Epithelial cell of proximal tubule (primary cell): ENCODE measurements around the gene TMC5. TPM values are rescaled to one million over a fixed set of nuclear protein-coding genes. Genes with fewer than 3 reads are reported as not detected.
A peak's percentile ranks its signal among the peaks of the same experiment; 100 is the strongest.

Experiments
- DNase-seq: peaks from one replicate; pipeline ENCODE4 v3.0.0-alpha.2; 2011; ENCODE audit warnings: low read depth
- H3K4me3 ChIP-seq: 2 replicates; pipeline ENCODE4 v1.5.1; 2011; ENCODE audit warnings: low read depth, mild to moderate bottlenecking, low read length
- total RNA-seq: library from RNA; depleted of rRNA; stranded (reverse); fragments of >200 nt; gene quantifications from 2 replicates; pipeline ENCODE4 v1.2.3, GENCODE V29; 2015
- TF ChIP-seq, protein P1 (sequence below): conservative IDR thresholded peaks from 2 replicates; pipeline ENCODE4 v1.5.1; 2012; ENCODE audit warnings: low read depth, mild to moderate bottlenecking, low read length

TMC5 gene
- total RNA-seq, 1 donor from 2014 or later, result 0.35 TPM

DNA sequence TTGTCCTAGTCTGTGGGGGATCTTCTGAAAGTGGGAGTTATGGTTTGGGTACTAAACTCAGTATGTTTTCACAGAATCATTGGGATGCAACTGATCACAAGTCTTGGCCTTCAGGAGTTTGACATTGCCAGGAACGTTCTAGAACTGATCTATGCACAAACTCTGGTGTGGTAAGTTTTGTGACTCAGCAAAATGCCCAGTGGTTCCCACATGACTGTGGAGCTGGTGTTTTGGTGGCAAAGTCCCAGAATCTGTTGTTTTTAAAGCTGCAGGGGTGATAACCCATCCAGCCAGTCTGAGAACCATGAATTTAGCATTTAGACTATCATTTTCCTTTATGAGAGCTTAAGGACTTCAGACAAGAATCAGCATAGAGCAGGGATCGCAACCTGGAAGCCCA lies 63.6 kb downstream of the TMC5 start:
- no peak for DNase-seq
- TF ChIP-seq, protein P1, sequence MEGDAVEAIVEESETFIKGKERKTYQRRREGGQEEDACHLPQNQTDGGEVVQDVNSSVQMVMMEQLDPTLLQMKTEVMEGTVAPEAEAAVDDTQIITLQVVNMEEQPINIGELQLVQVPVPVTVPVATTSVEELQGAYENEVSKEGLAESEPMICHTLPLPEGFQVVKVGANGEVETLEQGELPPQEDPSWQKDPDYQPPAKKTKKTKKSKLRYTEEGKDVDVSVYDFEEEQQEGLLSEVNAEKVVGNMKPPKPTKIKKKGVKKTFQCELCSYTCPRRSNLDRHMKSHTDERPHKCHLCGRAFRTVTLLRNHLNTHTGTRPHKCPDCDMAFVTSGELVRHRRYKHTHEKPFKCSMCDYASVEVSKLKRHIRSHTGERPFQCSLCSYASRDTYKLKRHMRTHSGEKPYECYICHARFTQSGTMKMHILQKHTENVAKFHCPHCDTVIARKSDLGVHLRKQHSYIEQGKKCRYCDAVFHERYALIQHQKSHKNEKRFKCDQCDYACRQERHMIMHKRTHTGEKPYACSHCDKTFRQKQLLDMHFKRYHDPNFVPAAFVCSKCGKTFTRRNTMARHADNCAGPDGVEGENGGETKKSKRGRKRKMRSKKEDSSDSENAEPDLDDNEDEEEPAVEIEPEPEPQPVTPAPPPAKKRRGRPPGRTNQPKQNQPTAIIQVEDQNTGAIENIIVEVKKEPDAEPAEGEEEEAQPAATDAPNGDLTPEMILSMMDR, result no peak
- H3K4me3 ChIP-seq, result no peak overlapping the region

DNA sequence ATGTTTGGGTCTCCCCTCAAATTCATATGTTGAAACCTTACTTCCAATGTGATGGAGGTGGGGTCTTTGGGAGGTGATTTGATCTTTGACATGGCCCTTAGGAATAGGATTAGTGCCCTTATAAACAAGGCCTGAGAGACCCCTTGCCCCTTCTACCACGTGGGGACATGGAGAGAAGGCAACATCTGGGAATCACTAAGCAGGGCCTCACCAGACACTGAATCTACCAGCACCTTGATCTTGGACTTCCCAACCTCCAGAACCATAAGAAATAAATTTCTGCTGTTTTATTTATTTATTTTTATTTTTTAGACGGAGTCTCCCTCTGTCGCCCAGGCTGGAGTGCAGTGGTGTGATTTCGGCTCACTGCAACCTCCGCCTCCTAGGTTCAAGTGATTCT lies 64.1 kb downstream of the TMC5 start:
- TF ChIP-seq, protein P1, result no peak
- no peak for DNase-seq
- H3K4me3 ChIP-seq, result no peak overlapping the region

DNA sequence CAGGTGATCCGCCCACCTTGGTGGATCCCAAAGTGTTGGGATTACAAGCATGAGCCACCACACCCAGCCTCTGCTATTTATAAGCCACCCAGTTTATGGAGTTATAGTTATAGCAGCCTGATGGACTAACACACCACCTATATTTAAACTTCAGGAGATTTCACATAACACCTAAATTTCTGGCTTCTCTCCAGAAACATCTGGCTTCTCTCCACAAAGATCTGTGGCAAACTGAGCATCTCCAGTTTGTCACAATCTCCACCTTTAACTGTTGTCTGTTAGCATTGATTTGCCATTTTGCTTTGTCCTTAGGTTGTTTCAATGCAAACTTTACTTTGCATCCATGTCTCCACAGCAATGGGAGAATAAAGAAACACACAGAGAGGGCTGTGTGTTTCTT lies 64.6 kb downstream of the TMC5 start:
- DNase-seq, result no peak
- no peak overlapping the region for H3K4me3 ChIP-seq
- TF ChIP-seq, protein P1, result no peak

- TF ChIP-seq, protein P1, result no peak
- DNase-seq, result no peak
These were observed 66.4 kb downstream of the TMC5 start for GRCh38 chr16:19484096-19484495.

GRCh38 chr16:19485611-19486010 lies 67.9 kb downstream of the TMC5 start:
- DNase-seq, result no peak
- TF ChIP-seq, protein P1, result no peak
- no peak overlapping the region for H3K4me3 ChIP-seq

More at GRCh38 chr16:19484096-19484495, 66.4 kb downstream of the TMC5 start:
- H3K4me3 ChIP-seq, result no peak overlapping the region

- DNase-seq, result no peak
- TF ChIP-seq, protein P1, result no peak
- no peak overlapping the region for H3K4me3 ChIP-seq
These were observed 68.4 kb downstream of the TMC5 start for GRCh38 chr16:19486051-19486450.

DNA sequence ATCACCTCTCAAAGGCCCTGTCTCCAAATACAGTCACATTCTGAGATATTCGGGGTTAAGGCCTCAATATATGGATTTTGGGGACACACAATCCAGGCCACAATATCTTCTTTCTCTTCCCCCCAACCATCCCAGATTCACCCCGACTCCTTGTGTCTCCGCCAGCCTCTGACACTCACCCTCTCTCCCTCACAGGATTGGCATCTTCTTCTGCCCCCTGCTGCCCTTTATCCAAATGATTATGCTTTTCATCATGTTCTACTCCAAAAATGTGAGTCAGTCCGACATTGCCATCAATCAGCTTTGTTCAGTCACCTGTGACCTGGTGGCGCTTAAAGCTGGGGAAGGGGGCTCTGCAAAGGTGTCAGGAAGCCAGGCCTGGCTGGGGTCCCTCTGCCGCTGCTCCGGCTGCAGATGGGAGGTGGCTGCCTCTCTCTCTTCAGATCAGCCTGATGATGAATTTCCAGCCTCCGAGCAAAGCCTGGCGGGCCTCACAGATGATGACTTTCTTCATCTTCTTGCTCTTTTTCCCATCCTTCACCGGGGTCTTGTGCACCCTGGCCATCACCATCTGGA lies 69.2 kb downstream of the TMC5 start:
- no peak for DNase-seq

More for the DNA sequence above, 69.2 kb downstream of the TMC5 start:
- no peak overlapping the region for H3K4me3 ChIP-seq
- TF ChIP-seq, protein P1, result peak; percentile 15
